CD4-positive, alpha-beta T cell (primary cell): ENCODE results near the gene CDKAL1. TPM values are rescaled to one million over a fixed set of nuclear protein-coding genes. Genes with fewer than 3 reads are reported as not detected.

Source experiments
- ATAC-seq: fragments of 200-7000 bp; cut with Tn5 transposase; one replicate; pipeline ENCODE4 v1.10.0; 2022; ENCODE audit warnings: mild to moderate bottlenecking; ENCODE audit not compliant: poor library complexity
- CTCF ChIA-PET: fragments of 350-600 bp; sonication (Branson Sonifier 250); formaldehyde crosslinking; loops from one replicate; lab custom pipeline; 2021; ENCODE audit warnings: antibody characterized with exemption, inconsistent platforms; lab: Charles Lee
- POLR2A ChIA-PET: fragments of 350-600 bp; sonication (Branson Sonifier 250); formaldehyde crosslinking; loops from one replicate; lab custom pipeline; 2021; ENCODE audit warnings: antibody characterized with exemption, inconsistent platforms; lab: Charles Lee
- DNase-seq, 14 experiments: peaks; one replicate each; pipeline ENCODE4 v3.0.0-alpha.2; 2013 to 2020; ENCODE audit warnings: mixed read lengths in 2 of 14
- H3K27ac ChIP-seq, 2 donors: one replicate each; pipeline versions ENCODE4 v1.5.1 to v1.7.0; 2013; ENCODE audit warnings: low read length in 2 of 2, low read depth in 1 of 2, mild to moderate bottlenecking in 1 of 2
- H3K27me3 ChIP-seq, 2 experiments: 1 replicate in 1 of 2; 2 replicates in 1 of 2; pipeline versions ENCODE4 v1.6.1 to v1.7.0; 2013; ENCODE audit warnings: low read length in 2 of 2, control low read depth in 1 of 2, mild to moderate bottlenecking in 1 of 2, moderate library complexity in 1 of 2; ENCODE audit not compliant: insufficient read depth in 2 of 2, control insufficient read depth in 1 of 2
- H3K36me3 ChIP-seq: one replicate; pipeline ENCODE4 v1.6.1; 2013; ENCODE audit warnings: low read length, control low read depth; ENCODE audit not compliant: insufficient read depth
- H3K4me1 ChIP-seq: one replicate; pipeline ENCODE4 v1.6.1; 2013; ENCODE audit warnings: low read length, control low read depth; ENCODE audit not compliant: insufficient read depth
- H3K4me3 ChIP-seq: one replicate; pipeline ENCODE4 v1.5.1; 2013; ENCODE audit warnings: mild to moderate bottlenecking, low read length, moderate library complexity
- H3K9me3 ChIP-seq, 2 experiments: 1 replicate in 1 of 2; 2 replicates in 1 of 2; pipeline versions ENCODE4 v1.6.1 to v1.7.0; 2013; ENCODE audit warnings: low read length in 2 of 2, mild to moderate bottlenecking in 2 of 2, control low read depth in 1 of 2, moderate library complexity in 1 of 2; ENCODE audit not compliant: control insufficient read depth in 1 of 2, insufficient read depth in 1 of 2
- H3K27ac Mint-ChIP-seq: one replicate; pipeline ENCODE4 v1.8.0; 2020; ENCODE audit warnings: mixed read lengths
- H3K27me3 Mint-ChIP-seq: one replicate; pipeline ENCODE4 v1.8.0; 2021; ENCODE audit warnings: mixed read lengths
- H3K36me3 Mint-ChIP-seq: one replicate; pipeline ENCODE4 v1.8.0; 2021; ENCODE audit warnings: low read depth, mixed read lengths
- H3K4me1 Mint-ChIP-seq: one replicate; pipeline ENCODE4 v1.8.0; 2021; ENCODE audit warnings: low read depth, mixed read lengths
- H3K4me3 Mint-ChIP-seq: one replicate; pipeline ENCODE4 v1.8.0; 2020; ENCODE audit warnings: mild to moderate bottlenecking, mixed read lengths
- H3K9me3 Mint-ChIP-seq: one replicate; pipeline ENCODE4 v1.8.0; 2020; ENCODE audit warnings: mixed read lengths
- CTCF ChIP-seq: fragments of 200-600 bp; IDR thresholded peaks from one replicate; pipeline ENCODE4 v1.8.0; 2022; ENCODE audit warnings: antibody characterized with exemption, mild to moderate bottlenecking
- intact Hi-C, 2 experiments: fragments of 100-400 bp; cut with DNase I in 1 of 2; cut with micrococcal nuclease in 1 of 2; formaldehyde crosslinking; loops; one replicate each; pipeline versions ENCODE4 v1.15.1 to v1.9.0; 2023 to 2025; cut with DNase I, micrococcal nuclease
- total RNA-seq, 174 experiments: library from RNA in 2 of 174; stranded (reverse) in 2 of 174; gene quantifications; one replicate each; pipeline ENCODE4 v1.2.3 and lab custom pipeline; 2021 to 2026

Gene CDKAL1
- total RNA-seq, 2 experiments from 2014 or later, result 21.3 to 23.9 TPM

GRCh38 chr6:20770773-20771172, 236.5 kb downstream of the CDKAL1 start:
- intact Hi-C loops, result no loop called here
- Mint-ChIP-seq H3K36me3 (peaks cover 14% of the 10 kb centered on the region), H3K27me3 (no peaks in the 10 kb centered on the region), H3K27ac (no peak overlapping the region), H3K4me1 (peaks cover 5% of the 10 kb centered on the region), H3K4me3 (no peak overlapping the region), H3K9me3 (no peaks in the 10 kb centered on the region)
- DNase-seq (no peak), ATAC-seq (no peak)
- Histone ChIP-seq H3K27ac (no peak overlapping the region), H3K36me3 (no peaks in the 10 kb centered on the region), H3K9me3 (no peaks in the 10 kb centered on the region), H3K4me1 (no peaks in the 10 kb centered on the region), H3K4me3 (no peak overlapping the region), H3K27me3 (no peaks in the 10 kb centered on the region)
- ChIA-PET CTCF (no interaction called here), POLR2A (no interaction called here)
- no peak for TF ChIP-seq CTCF

GRCh38 chr6:20771409-20771808, 237.2 kb downstream of the CDKAL1 start:
- intact Hi-C loops, result no loop called here
- no peak overlapping the region for H3K4me3 ChIP-seq
- Mint-ChIP-seq H3K4me3 (no peak overlapping the region), H3K27ac (no peak overlapping the region), H3K4me1 (peaks cover 5% of the 10 kb centered on the region), H3K9me3 (no peaks in the 10 kb centered on the region), H3K36me3 (peaks cover 14% of the 10 kb centered on the region), H3K27me3 (no peaks in the 10 kb centered on the region)
- H3K36me3 ChIP-seq, result no peaks in the 10 kb centered on the region
- H3K27me3 ChIP-seq, result no peaks in the 10 kb centered on the region
- ATAC-seq (no peak), DNase-seq (no peak)
- no peaks in the 10 kb centered on the region for H3K4me1 ChIP-seq
- ChIA-PET POLR2A (no interaction called here), CTCF (no interaction called here)
- H3K27ac ChIP-seq, result no peak overlapping the region
- no peaks in the 10 kb centered on the region for H3K9me3 ChIP-seq
- no peak for TF ChIP-seq CTCF

DNA sequence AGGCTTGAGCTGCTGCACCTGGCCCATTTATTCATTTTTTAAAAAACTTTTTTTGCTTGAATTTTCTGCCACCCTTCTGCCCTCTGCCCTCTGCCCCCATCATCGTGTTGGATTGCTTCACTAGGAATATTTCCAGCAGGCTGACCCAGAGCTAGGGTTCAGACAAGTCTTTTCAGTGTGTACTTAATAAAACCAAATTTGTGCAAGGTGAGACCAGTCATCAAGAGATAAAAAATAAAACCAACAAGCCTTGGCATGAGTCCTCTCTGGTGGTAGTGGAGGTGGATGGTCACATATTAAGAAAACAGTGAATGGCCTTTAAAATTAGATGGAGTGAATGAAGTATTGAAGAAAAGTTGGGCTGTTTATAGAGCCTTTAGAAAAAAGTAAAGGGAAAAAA, 239.6 kb downstream of the CDKAL1 start:
- H3K4me3 ChIP-seq, result no peak overlapping the region
- H3K4me1 ChIP-seq, result no peaks in the 10 kb centered on the region
- ATAC-seq (no peak), DNase-seq (no peak)
- H3K36me3 ChIP-seq, result no peaks in the 10 kb centered on the region
- no peaks in the 10 kb centered on the region for H3K9me3 Mint-ChIP-seq
- H3K27me3 ChIP-seq, result no peaks in the 10 kb centered on the region
- TF ChIP-seq CTCF, result no peak
- ChIA-PET POLR2A (no interaction called here), CTCF (interaction anchor here (0.6 kb wide), 1 partner anchor 269 kb away, joined by 3 read pairs; no protein-coding TSS in a partner anchor)
- H3K4me1 Mint-ChIP-seq, result peaks cover 5% of the 10 kb centered on the region
- H3K36me3 Mint-ChIP-seq, result peaks cover 21% of the 10 kb centered on the region
- no peaks in the 10 kb centered on the region for H3K27me3 Mint-ChIP-seq
- H3K4me3 Mint-ChIP-seq, result no peak overlapping the region
- H3K27ac ChIP-seq, result no peak overlapping the region
- intact Hi-C loops, result no loop called here
- H3K27ac Mint-ChIP-seq, result no peak overlapping the region
- H3K9me3 ChIP-seq, result no peaks in the 10 kb centered on the region
